ENCODE data around the gene ASIC3.
"Not testable (repeated sequence)": the region's sequence is repeated elsewhere in the genome, so short reads cannot be mapped to it uniquely, and the experiment has no call there.

Gene ASIC3

GRCh38 chr7:151014950-151015349, 33.4 kb upstream of the ASIC3 start:
- peak; percentile 74 for DNase-seq

DNA sequence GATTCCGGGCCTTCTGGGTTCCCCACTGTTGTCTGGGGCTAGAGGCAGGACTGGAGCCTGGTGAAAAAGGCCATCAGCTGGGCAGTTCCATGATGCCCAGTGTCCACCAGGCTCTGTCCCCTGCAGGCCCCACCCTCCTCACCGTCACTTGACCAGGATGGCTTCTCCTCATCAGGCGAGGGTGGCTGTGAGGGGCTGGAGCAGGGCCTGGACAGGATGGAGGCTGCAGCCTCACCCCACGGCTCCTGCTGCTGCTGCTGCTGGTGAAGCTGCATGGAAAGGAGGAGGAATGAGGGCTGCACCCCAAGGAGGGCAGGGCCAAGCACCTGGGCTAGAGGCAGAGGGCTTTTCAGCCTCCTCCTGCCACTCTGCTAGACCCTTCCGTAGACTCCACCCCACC, 32.4 kb upstream of the ASIC3 start:
- no peak for DNase-seq

- no peak for DNase-seq
Observed at GRCh38 chr7:151016505-151016904, 31.8 kb upstream of the ASIC3 start.

- no peak for DNase-seq
Observed at GRCh38 chr7:151016942-151017341, 31.4 kb upstream of the ASIC3 start.

DNA sequence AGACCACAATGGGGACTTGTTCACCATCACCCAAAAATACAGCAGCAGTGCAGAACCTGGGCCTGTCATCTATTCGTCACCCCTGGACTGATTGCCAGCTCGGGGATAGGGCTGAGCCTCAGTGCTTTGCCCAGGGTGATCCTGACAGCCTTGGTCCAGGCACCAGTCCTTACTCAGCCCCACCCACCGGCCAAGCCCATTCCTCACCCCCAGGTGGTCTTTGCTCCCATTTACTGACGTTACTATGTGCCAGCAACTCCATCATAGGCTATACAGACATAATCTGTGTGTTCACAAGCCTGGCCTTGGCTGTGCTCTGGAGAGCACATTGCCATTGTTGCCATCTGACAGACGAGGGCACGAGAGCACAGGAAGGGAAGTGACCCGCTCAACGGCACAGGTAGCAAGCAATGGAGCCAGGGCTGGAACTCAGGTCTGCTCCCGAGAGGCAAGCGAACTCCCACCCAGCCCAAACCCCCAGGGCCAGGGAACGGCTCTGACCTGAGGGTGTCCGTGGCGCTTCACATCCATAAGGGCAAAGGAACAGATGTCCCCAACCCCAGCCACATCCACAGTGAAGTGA, 30.9 kb upstream of the ASIC3 start:
- peak; percentile 30 for DNase-seq

- DNase-seq = peak; percentile 87
Observed at GRCh38 chr7:151017953-151018420, 30.3 kb upstream of the ASIC3 start.

- DNase-seq = peak; percentile 49
Observed at GRCh38 chr7:151018421-151019129, 29.8 kb upstream of the ASIC3 start.

DNA sequence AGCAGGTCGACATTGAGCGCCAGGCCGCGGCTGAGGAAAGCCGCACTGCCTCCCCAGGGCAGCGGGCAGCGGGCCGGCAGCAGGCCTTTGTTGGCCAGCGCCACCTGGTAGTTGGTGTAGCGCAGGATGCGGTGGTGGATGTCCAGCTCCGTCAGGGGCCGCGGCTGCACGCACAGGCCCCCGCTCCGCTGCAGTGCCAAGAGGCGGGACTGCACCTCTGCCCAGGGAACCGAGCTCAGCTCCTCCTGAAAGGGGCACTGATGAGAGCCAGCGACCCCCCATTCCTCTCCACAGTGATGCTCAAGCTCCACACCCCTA, 29.2 kb upstream of the ASIC3 start:
- no peak for DNase-seq

DNA sequence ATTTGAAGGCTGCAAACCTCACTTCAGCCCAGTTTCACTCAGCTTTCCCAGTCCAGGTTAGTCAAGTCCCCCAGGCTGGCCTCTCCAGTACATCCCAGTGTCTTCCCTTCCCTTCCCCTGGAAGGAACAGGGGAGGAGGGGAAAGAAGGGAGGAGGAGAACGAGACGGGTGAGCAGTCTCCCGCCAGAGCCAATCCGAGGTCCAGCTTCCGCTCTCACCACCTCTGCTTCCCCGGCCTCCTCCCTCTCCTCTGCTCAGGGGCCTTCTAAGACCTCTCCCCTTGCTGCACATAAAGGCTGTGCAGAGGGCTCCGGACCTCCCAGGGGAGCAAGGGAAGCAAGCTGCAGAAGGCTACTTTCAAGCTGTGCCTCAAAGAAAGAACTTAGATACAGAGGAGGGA, 28.1 kb upstream of the ASIC3 start:
- no peak for DNase-seq

DNA sequence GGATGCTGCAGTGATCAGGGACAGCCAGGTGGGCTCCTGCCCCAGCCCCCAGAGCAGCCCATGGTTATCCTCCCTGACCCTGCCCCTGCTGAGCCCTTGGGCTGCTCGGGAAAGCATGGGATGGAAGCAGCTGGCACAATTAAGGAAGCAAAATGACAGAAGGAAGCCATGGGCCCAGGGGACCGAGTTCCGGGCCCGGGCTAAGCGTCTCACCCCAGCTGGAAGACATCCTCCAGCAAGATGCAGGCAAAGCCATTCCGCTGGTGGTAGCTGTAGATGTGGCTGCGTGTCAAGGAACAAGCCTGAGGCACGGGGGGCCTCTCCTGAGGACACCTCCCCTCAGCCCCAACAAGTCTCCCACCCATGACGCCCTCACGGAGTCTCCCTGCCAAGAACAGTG, 25.1 kb upstream of the ASIC3 start:
- no peak for DNase-seq

- no peak for DNase-seq
Observed at GRCh38 chr7:151024435-151025056, 23.8 kb upstream of the ASIC3 start, which contains the start of gene ATG9B. Gene ATG9B, minus strand, starts transcription at chr7:151024494. Its CDS starts 71 bp downstream, at chr7:151024423.

DNA sequence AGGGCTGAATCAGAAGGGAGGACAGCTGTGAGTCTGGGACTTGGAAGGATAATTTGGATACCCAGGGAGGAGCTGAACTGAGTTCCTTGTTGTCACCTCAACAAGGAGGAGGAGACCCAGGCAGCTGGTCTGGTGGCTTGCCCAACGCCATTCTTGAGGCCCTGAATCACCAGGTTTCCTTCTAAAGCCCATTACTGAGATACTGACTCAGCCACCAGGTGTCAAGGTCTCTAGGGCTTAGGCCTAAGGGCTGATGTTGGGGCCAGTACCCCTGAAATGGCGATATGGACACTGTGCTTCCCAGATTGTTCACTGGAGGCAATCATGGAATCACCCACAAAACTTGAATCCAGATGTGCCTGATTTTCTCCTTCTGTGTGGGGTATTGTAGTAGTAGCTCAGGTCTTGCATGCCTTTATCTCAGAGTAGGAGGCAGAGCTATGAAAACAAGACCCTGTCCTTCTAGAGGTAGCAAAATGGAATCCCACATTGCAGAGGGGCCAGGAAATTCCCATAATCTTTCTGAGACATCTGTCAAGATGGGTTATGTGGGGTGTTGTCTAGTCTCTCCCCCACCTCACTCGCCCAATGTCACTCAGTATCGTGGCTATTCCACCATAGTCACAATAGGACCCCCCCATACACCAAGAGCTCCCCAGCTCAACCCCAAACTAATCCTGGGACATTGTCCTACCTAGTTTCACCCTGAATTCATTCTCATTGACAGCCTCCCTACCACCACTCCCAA, 22.2 kb upstream of the ASIC3 start:
- DNase-seq = no peak

DNA sequence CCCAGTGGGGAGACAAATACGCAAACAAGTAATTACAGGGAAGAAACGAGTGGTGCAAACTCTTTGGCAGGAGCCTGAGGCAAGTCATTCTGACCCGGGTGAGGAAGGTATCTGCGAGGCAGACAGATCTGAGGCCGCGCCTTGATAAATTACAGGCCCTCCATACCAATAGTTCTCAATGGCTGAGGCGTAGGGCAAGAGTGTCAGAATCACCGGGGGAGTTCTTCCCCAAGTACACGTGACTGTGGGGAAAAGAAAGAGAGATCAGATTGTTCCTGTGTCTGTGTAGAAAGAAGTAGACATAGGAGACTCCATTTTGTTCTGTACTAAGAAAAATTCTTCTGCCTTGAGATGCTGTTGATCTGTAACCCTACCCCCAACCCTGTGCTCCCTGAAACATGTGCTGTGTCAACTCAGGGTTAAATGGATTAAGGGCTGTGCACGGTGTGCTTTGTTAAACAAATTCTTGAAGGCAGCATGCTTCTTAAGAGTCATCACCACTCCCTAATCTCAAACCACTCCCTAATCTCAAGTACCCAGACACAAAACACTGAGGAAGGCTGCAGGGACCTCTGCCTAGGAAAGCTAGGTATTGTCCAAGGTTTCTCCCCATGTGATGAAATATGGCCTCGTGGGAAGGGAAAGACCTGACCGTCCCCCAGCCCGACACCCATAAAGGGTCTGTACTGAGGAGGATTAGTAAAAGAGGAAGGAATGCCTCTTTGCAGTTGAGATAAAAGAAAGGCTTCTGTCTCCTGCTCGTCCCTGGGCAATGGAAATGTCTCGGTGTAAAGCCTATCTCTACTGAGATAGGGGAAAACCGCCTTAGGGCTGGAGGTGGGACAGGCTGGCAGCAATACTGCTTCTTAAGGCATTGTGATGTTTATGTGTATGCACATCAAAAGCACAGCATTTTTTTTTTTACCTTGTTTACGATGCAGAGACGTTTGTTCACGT, 21.3 kb upstream of the ASIC3 start:
- DNase-seq = not testable (repeated sequence)

DNA sequence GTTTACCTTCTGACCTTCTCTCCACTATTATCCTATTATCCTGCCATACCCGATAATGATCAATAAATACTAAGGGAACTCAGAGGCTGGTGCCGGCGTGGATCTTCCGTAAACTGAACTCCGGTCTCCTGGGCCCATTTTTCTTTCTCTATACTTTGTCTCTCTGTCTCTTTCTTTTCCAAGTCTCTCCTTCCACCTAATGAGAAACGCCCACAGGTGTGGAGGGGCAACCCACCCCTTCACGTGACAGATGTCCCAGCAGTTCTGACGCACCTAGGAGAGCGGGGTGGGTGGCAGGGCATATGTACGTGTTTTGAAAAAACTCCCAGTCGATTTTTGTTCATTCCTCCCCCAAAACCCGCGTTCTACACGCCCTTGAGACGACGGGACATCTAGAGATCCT, 20.6 kb upstream of the ASIC3 start:
- not testable (repeated sequence) for DNase-seq

GRCh38 chr7:151028131-151028947, 20.0 kb upstream of the ASIC3 start, which contains the start of gene ABCB8:
Gene ABCB8, plus strand, starts transcription at chr7:151028450. Its CDS starts 66 bp downstream, at chr7:151028516.
- peak; percentile 98 for DNase-seq

DNA sequence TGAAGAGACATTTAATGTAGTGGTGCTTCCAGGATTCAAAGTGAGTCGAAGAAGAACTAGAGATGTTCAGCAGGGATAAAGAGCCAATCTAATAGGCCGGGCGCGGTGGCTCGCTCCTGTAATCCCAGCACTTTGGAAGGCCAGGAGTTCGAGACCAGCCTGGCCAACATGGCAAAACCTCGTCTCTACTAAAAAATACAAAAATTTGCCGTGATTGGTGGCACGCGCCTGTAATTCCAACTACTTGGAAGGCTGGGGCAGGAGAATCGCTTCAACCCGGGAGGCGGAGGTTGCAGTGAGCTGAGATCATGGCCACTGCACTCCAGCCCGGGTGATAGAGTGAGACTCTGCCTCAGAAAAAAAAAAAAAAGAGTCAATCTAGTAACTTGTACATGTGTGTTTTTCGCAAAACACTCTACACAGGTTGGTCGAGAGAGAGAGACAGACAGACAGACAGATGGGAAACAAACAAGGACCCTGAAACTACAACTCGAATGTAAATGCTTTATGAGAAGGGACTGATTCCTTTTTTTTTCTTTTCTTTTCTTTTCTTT, 19.3 kb upstream of the ASIC3 start:
- DNase-seq = no peak

DNA sequence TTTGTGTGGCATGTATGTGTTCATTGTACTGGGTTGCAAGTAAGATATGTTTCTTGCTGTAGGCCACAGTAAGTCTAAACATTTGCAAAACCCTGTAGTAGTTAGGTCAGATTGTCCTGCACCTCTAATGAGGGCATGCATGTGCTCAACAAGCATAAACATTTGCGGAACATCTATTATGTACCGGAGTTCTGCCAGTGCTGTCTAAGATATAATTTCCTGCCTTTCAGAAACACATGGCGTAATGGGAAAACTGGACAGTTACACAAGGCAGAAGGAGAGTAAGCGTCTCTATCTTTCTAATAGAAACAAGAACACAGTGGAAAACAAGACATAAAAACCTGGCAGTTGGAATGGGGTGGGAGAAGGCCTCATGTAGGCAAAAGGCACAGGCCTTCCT, 17.3 kb upstream of the ASIC3 start:
- DNase-seq = no peak

DNA sequence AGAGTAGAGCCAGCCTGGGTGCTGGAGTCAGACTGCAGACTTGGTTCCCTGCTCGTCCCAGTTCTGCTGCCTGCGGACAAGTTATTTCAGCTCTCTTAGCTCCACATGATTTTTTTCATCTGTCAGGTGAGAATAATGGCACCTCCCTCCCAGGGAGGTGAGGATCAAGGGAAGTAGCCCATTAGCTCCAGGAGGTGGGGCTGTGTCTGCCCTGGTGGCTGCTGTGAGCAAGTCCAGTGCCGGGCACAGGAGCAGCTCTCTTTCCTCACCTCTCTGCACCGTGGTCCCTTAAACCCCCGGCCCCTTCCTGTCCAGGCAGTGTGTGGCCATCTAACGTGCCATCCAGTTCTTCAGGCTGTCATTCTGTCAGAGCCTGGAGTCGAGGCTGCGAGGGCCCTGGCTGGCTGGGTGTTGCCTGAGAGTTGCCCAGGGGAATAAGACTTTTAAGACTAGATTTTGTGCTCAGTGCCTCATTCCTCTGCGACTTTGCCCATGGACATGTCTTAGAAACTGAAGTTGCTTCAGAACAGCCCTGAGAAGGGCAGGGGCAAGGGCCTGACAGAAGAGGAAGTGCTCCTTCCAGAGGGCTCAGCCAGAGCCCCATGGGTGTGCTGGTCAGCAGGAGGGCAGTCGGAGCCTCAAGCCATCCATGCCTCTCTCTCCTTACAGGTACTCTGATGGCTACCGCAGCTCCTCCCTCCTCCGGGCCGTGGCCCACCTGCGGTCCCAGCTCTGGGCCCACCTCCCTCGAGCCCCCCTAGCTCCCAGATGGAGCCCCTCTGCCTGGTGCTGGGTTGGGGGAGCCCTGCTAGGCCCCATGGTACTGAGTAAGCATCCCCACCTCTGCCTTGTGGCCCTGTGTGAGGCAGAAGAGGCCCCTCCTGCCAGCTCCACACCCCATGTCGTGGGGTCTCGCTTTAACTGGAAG, 15.1 kb upstream of the ASIC3 start:
- DNase-seq = no peak

- DNase-seq = no peak
Observed at GRCh38 chr7:151033864-151034249, 14.5 kb upstream of the ASIC3 start.
